GM23338 (cell line): ENCODE measurements around the gene ACAD9. TPM values are rescaled to one million over a fixed set of nuclear protein-coding genes. Genes with fewer than 3 reads are reported as not detected.

Experiments used
- ATAC-seq: fragments of 200-7000 bp; cut with Tn5 transposase; 3 replicates; pipeline ENCODE4 v1.9.1; 2020
- DNase-seq: peaks from one replicate; pipeline ENCODE4 v3.0.0-alpha.2; 2015; ENCODE audit warnings: low spot score
- H2AFZ ChIP-seq: fragments of 200-600 bp; sonication (generic); 2 replicates; pipeline ENCODE4 v1.8.0; 2016; ENCODE audit warnings: antibody characterized with exemption, mild to moderate bottlenecking, moderate library complexity
- H3F3A ChIP-seq: fragments of 200-600 bp; sonication (generic); replicated peaks from 2 replicates; pipeline ENCODE4 v1.8.0; 2017; ENCODE audit warnings: antibody characterized with exemption, mixed run types, low read depth
- H3K27ac ChIP-seq: fragments of 200-600 bp; sonication (generic); 2 replicates; pipeline ENCODE4 v1.6.1; 2016; ENCODE audit warnings: low read depth
- H3K27me3 ChIP-seq: fragments of 200-600 bp; sonication (generic); 2 replicates; pipeline ENCODE4 v1.8.0; 2016; ENCODE audit warnings: mild to moderate bottlenecking, mixed run types, moderate library complexity; ENCODE audit not compliant: insufficient read depth
- H3K36me3 ChIP-seq: fragments of 200-600 bp; sonication (generic); 2 replicates; pipeline ENCODE4 v1.8.0; 2016; ENCODE audit warnings: mild to moderate bottlenecking; ENCODE audit not compliant: insufficient read depth
- H3K4me1 ChIP-seq: fragments of 200-600 bp; sonication (generic); 2 replicates; pipeline ENCODE4 v1.8.0; 2016; ENCODE audit warnings: mild to moderate bottlenecking, moderate library complexity; ENCODE audit not compliant: insufficient read depth
- H3K4me2 ChIP-seq: fragments of 200-600 bp; sonication (generic); 2 replicates; pipeline ENCODE4 v1.7.1; 2017; ENCODE audit warnings: mixed run types
- H3K4me3 ChIP-seq: fragments of 200-600 bp; sonication (generic); 2 replicates; pipeline ENCODE4 v1.6.1; 2016; ENCODE audit warnings: mixed run types
- H3K79me2 ChIP-seq: fragments of 200-600 bp; sonication (generic); replicated peaks from 2 replicates; pipeline ENCODE4 v1.8.0; 2017; ENCODE audit warnings: mild to moderate bottlenecking; ENCODE audit not compliant: insufficient read depth
- H3K9me2 ChIP-seq: fragments of 200-600 bp; sonication (generic); 2 replicates; pipeline ENCODE4 v1.8.0; 2017; ENCODE audit not compliant: insufficient read depth
- H4K20me1 ChIP-seq: fragments of 200-600 bp; sonication (generic); replicated peaks from 2 replicates; pipeline ENCODE4 v1.8.0; 2017; ENCODE audit warnings: mild to moderate bottlenecking; ENCODE audit not compliant: insufficient read depth
- H3K27ac Mint-ChIP-seq: 2 replicates; pipeline ENCODE4 v1.8.0; 2020; ENCODE audit warnings: inconsistent platforms, mild to moderate bottlenecking, moderate library complexity, mixed read lengths
- H3K27me3 Mint-ChIP-seq: 3 replicates; pipeline ENCODE4 v1.8.0; 2022; ENCODE audit warnings: low read depth, mild to moderate bottlenecking, moderate library complexity, mixed read lengths, inconsistent platforms; ENCODE audit not compliant: insufficient read depth, poor library complexity
- H3K36me3 Mint-ChIP-seq: 3 replicates; pipeline ENCODE4 v1.8.0; 2021; ENCODE audit warnings: low read depth, mild to moderate bottlenecking, inconsistent platforms, moderate library complexity, mixed read lengths
- H3K4me1 Mint-ChIP-seq: 3 replicates; pipeline ENCODE4 v1.8.0; 2020; ENCODE audit warnings: mild to moderate bottlenecking, inconsistent platforms, mixed read lengths
- H3K4me3 Mint-ChIP-seq: 3 replicates; pipeline ENCODE4 v1.8.0; 2021; ENCODE audit warnings: moderate library complexity, mild to moderate bottlenecking, inconsistent platforms, mixed read lengths
- H3K9me3 Mint-ChIP-seq: 3 replicates; pipeline ENCODE4 v1.8.0; 2020; ENCODE audit warnings: moderate library complexity, mild to moderate bottlenecking, inconsistent platforms, mixed read lengths
- CREB1 ChIP-seq: fragments of 250-450 bp; sonication (Bioruptor Pico); IDR thresholded peaks from 2 replicates; pipeline ENCODE4 v1.5.0; 2020; ENCODE audit warnings: low read depth, mild to moderate bottlenecking, moderate library complexity
- CTCF ChIP-seq, 2 experiments: fragments of 200-600 bp in 1 of 2; sonication (generic) in 1 of 2; conservative IDR thresholded peaks; 2 replicates each; pipeline versions ENCODE4 v1.5.1 to v1.6.1; 2016 to 2017; ENCODE audit warnings: antibody characterized with exemption in 2 of 2, low read depth in 2 of 2, mild to moderate bottlenecking in 2 of 2, moderate library complexity in 1 of 2
- ETS1 ChIP-seq: IDR thresholded peaks from 2 replicates; pipeline ENCODE4 v1.6.1; 2016; ENCODE audit warnings: antibody characterized with exemption
- EZH2 ChIP-seq: fragments of 200-600 bp; sonication (generic); IDR thresholded peaks from one replicate; pipeline ENCODE4 v1.8.0; 2017; ENCODE audit warnings: antibody characterized with exemption, mild to moderate bottlenecking, low read depth; ENCODE audit not compliant: unreplicated experiment
- EZH2phosphoT487 ChIP-seq: fragments of 200-600 bp; sonication (generic); IDR thresholded peaks from one replicate; pipeline ENCODE4 v1.8.1; 2018; ENCODE audit warnings: antibody characterized with exemption; ENCODE audit not compliant: unreplicated experiment
- JUNB ChIP-seq: IDR thresholded peaks from one replicate; pipeline ENCODE4 v1.6.1; 2016; ENCODE audit warnings: antibody characterized with exemption; ENCODE audit not compliant: unreplicated experiment
- POLR2AphosphoS5 ChIP-seq: IDR thresholded peaks from 2 replicates; pipeline ENCODE4 v1.6.1; 2016; ENCODE audit warnings: antibody characterized with exemption, low read depth
- STAT1 ChIP-seq: IDR thresholded peaks from one replicate; pipeline ENCODE4 v1.6.1; 2016; ENCODE audit warnings: antibody characterized with exemption; ENCODE audit not compliant: unreplicated experiment
- ZNF114 ChIP-seq: fragments of 250-450 bp; sonication (Bioruptor Pico); IDR thresholded peaks from 2 replicates; pipeline ENCODE4 v1.5.0; 2020; ENCODE audit warnings: mild to moderate bottlenecking, moderate library complexity
- ZNF331 ChIP-seq: fragments of 250-450 bp; sonication (Bioruptor Pico); IDR thresholded peaks from 2 replicates; pipeline ENCODE4 v1.5.0; 2020; ENCODE audit warnings: low read depth, mild to moderate bottlenecking, moderate library complexity
- ZNF462 ChIP-seq: fragments of 250-450 bp; sonication (Bioruptor Pico); IDR thresholded peaks from 2 replicates; pipeline ENCODE4 v1.5.0; 2020; ENCODE audit warnings: mild to moderate bottlenecking, moderate library complexity
- polyA plus RNA-seq: library from polyadenylated mRNA; unstranded; fragments of >200 nt; fragmentation: Nextera tagmentation; extraction: Ambion mirVana; gene quantifications from 2 replicates; pipeline ENCODE4 v1.2.1, GENCODE V29; 2016
- total RNA-seq: library from RNA; depleted of rRNA; stranded (reverse); fragments of >200 nt; shearing (Covaris generic); gene quantifications from 2 replicates; pipeline ENCODE4 v1.2.3, GENCODE V29; 2014

ACAD9 gene
- total and polyA plus RNA-seq, 2 experiments from 2014 or later = 21.2 to 36.4 TPM

GRCh38 chr3:128859630-128860029, 19.8 kb upstream of the ACAD9 start:
- Histone ChIP-seq H4K20me1 (no peaks in the 10 kb centered on the region), H3F3A (no peaks in the 10 kb centered on the region), H3K79me2 (no peaks in the 10 kb centered on the region), H2AFZ (no peak overlapping the region), H3K9me2 (no peaks in the 10 kb centered on the region), H3K27me3 (no peaks in the 10 kb centered on the region), H3K4me1 (no peaks in the 10 kb centered on the region; the same call in 1 of the 2 replicates), H3K27ac (no peak overlapping the region), H3K4me2 (no peak overlapping the region), H3K36me3 (no peaks in the 10 kb centered on the region; the same call in none of the 2 replicates), H3K4me3 (no peak overlapping the region)
- TF ChIP-seq ZNF114 (no peak), EZH2phosphoT487 (no peak), STAT1 (no peak), JUNB (no peak), CTCF (conservative IDR thresholded peaks at IDR 0.05; ENCODE audit: low read depth in 2 of 2) (no peak), ETS1 (no peak), EZH2 (no peak), CREB1 (no peak), ZNF462 (no peak), ZNF331 (CRISPR knock-in tag) (no peak), POLR2AphosphoS5 (no peak)
- H3K36me3 Mint-ChIP-seq = peaks cover 50% of the 10 kb centered on the region
- peaks cover 5% of the 10 kb centered on the region for H3K4me1 Mint-ChIP-seq
- H3K9me3 Mint-ChIP-seq = peaks cover 78% of the 10 kb centered on the region
- H3K27ac Mint-ChIP-seq = no peak overlapping the region
- DNase-seq (no peak), ATAC-seq (no peak)
- H3K27me3 Mint-ChIP-seq = peaks cover 10% of the 10 kb centered on the region
- H3K4me3 Mint-ChIP-seq = no peak overlapping the region
